C4-2B (cell line): Measurements from ENCODE around the gene COL6A1.

Experiments used
- ZFX ChIP-seq: fragments of 450-650 bp; IDR thresholded peaks from 2 replicates; pipeline ENCODE4 v1.6.1; 2017
- TF ChIP-seq, protein P1 (sequence below): fragments of 450-650 bp; conservative IDR thresholded peaks from 2 replicates; pipeline ENCODE4 v1.5.1; 2017; ENCODE audit warnings: mild to moderate bottlenecking

DNA sequence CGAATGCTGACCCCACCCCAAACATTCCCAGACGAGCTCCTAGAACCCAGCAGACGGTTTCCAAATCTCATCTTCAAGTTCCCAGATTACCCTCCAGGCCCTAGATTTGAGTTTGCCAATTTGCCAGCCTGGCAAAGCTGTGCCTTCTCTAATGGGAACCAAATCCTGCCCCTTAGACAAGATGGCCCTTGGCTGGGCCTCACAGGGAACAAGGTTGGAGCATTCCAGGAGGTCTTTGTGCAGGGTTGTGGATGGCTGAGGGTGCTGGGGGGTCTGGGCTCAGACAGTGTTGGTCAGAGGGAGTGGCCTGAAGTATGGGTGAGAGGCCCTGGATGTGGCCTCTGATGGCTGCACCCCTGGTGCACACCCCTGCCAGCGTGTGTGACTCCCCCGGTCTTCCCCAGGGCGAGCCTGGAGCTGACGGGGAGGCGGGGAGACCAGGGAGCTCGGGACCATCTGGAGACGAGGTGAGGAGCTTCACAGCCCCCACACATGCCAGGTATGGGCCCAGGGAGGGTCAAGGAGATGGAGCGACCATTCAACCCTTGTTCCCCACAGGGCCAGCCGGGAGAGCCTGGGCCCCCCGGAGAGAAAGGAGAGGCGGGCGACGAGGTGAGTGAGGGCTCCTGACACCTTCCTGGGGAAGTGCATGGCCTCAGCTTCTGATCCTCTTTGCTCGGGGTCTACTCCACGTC, 10.2 kb downstream of the COL6A1 start:
- TF ChIP-seq, protein P1, sequence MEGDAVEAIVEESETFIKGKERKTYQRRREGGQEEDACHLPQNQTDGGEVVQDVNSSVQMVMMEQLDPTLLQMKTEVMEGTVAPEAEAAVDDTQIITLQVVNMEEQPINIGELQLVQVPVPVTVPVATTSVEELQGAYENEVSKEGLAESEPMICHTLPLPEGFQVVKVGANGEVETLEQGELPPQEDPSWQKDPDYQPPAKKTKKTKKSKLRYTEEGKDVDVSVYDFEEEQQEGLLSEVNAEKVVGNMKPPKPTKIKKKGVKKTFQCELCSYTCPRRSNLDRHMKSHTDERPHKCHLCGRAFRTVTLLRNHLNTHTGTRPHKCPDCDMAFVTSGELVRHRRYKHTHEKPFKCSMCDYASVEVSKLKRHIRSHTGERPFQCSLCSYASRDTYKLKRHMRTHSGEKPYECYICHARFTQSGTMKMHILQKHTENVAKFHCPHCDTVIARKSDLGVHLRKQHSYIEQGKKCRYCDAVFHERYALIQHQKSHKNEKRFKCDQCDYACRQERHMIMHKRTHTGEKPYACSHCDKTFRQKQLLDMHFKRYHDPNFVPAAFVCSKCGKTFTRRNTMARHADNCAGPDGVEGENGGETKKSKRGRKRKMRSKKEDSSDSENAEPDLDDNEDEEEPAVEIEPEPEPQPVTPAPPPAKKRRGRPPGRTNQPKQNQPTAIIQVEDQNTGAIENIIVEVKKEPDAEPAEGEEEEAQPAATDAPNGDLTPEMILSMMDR = no peak
- no peak for TF ChIP-seq ZFX
